BJ (cell line): Measurements from ENCODE around the gene DHCR7. TPM values are rescaled to one million over a fixed set of nuclear protein-coding genes. Genes with fewer than 3 reads are reported as not detected.

Source experiments
- CTCF ChIA-PET: fragments of 350-600 bp; formaldehyde crosslinking; extraction: SDS; loops from one replicate; lab custom pipeline; 2021; ENCODE audit warnings: antibody characterized with exemption, inconsistent platforms; lab: Yijun Ruan, JAX
- POLR2A ChIA-PET: fragments of 300-600 bp; sonication (Branson Sonifier 250); formaldehyde crosslinking; extraction: SDS; loops from one replicate; lab custom pipeline; 2021; ENCODE audit warnings: antibody characterized with exemption; lab: Charles Lee
- DNase-seq: peaks from one replicate; pipeline ENCODE4 v3.0.0-alpha.2; 2011; ENCODE audit warnings: low read depth
- H3K27me3 ChIP-seq: 2 replicates; pipeline ENCODE4 v1.6.0; 2011; ENCODE audit warnings: low read length; ENCODE audit not compliant: control insufficient read depth, insufficient read depth
- H3K36me3 ChIP-seq: 2 replicates; pipeline ENCODE4 v1.5.1; 2011; ENCODE audit warnings: low read length; ENCODE audit not compliant: control insufficient read depth, insufficient read depth
- H3K4me3 ChIP-seq: 2 replicates; pipeline ENCODE4 v1.5.1; 2011; ENCODE audit warnings: low read depth, mild to moderate bottlenecking, control low read depth, low read length
- polyA plus RNA-seq: library from polyadenylated mRNA; depleted of rRNA; stranded (reverse); fragments of >200 nt; gene quantifications from 2 replicates; pipeline ENCODE4 v1.2.3, GENCODE V29; 2011
- TF ChIP-seq, protein P1 (sequence below): IDR thresholded peaks from 2 replicates; pipeline ENCODE4 v1.5.1; 2011; ENCODE audit warnings: low read depth, mild to moderate bottlenecking, control low read depth, inconsistent platforms, low read length, moderate library complexity; ENCODE audit not compliant: insufficient read depth

Gene DHCR7
- polyA plus RNA-seq, 1 experiment = 61.1 TPM

DNA sequence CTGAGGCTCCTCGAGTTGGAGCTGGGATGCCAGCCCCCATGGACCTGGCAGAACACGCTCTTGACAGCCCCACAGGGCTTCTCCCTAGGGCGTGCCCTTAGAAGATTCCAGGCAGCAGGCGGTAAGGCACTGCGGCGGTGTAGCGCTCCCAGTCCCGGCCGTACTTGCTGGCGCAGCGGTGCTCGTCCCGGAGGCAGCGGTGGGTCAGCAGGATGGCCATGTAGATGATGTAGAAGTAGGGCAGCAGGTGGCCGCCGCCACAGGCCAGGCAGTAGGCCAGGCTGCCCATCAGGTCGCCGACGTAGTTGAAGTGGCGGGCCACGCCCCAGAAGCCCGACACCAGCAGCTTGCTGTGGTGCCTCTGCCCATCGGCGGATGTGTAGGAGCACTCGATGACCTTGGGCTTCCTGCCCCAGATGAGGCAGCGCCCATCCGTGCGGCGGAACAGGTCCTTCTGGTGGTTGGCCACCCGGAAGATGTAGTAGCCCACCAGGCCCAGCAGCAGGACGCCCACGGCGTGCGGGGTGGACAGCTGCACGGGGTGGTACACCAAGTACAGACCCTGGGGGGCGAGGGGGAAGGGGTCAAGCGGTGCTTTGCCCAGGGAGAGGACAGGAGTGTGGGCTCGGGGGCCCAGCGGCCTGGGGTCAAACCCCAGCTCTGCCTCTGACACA, 12.8 kb downstream of the DHCR7 start:
- POLR2A ChIA-PET = no interaction called here
- CTCF ChIA-PET = no interaction called here
- no peak for DNase-seq
- Histone ChIP-seq H3K4me3 (no peak overlapping the region), H3K36me3 (peaks cover 8% of the 10 kb centered on the region), H3K27me3 (no peaks in the 10 kb centered on the region)
- TF ChIP-seq, protein P1, sequence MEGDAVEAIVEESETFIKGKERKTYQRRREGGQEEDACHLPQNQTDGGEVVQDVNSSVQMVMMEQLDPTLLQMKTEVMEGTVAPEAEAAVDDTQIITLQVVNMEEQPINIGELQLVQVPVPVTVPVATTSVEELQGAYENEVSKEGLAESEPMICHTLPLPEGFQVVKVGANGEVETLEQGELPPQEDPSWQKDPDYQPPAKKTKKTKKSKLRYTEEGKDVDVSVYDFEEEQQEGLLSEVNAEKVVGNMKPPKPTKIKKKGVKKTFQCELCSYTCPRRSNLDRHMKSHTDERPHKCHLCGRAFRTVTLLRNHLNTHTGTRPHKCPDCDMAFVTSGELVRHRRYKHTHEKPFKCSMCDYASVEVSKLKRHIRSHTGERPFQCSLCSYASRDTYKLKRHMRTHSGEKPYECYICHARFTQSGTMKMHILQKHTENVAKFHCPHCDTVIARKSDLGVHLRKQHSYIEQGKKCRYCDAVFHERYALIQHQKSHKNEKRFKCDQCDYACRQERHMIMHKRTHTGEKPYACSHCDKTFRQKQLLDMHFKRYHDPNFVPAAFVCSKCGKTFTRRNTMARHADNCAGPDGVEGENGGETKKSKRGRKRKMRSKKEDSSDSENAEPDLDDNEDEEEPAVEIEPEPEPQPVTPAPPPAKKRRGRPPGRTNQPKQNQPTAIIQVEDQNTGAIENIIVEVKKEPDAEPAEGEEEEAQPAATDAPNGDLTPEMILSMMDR = no peak

DNA sequence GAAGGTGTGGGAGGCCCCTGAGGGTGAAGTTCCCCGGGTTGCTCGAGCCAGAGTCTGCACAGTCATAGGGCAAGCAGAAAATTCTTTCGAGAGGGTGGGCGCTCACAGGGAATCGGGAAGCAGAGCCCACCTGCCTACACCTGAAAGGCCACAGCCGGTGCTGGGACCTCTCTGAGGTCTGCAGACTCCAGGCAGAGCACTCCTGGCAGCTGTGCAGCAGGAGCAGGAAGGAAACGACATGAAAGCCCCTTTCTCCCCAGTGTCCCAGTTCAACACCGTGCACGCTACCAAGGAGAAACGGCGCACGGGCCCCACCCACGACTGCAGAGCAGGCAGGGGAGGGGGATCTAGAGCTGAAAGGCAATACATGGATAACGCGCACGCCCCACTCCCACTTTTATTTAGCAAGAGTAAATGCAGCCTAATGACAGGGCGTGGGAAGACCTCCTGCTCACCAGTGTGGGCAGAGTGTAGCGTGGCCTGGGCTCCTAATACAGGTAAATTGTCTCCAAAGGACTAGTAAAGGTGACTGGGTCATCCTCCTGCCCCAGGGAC, 13.5 kb downstream of the DHCR7 start:
- ChIA-PET POLR2A (no interaction called here), CTCF (no interaction called here)
- Histone ChIP-seq H3K27me3 (no peaks in the 10 kb centered on the region), H3K36me3 (peaks cover 7% of the 10 kb centered on the region), H3K4me3 (no peak overlapping the region)
- DNase-seq = no peak
- TF ChIP-seq, protein P1 = no peak

DNA sequence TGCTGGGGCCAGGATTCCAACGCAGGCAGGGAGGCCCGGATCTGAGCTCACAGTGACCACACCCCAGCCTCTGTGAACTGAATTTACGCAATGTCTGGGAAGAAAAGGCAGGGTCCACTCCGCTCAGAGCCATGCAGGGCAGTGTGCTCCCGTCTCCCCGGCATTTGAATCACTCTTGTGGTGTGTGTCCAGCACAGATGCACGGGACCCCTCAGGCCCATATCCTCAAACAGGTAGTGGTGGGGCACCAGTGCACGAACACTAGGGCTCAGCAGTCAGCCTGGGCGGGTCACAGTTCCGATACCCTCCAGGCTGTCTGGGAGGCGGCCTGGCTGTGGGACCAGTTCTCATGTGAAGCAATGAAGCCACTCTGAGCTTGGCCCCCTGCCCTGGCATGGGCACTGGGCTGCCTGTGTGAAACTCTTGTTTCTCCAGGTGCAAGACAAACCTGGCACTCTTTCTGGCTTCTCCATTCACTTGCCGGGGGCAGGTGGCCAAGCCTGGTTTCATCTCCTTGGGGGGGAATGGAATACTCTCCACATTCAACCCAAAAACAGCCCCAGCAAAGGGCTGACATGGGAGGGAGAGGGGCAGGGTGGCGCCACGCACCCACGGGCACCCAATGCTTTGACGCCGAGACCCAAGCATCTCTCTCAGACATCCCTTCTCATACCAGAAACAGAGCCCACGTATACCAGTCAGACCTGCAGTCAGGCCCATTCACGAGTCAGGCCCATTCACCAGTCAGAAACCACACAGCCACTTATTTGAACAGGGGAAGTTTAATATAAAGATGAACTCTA, 14.3 kb downstream of the DHCR7 start:
- H3K4me3 ChIP-seq = no peak overlapping the region
- ChIA-PET CTCF (interaction anchor here (0.8 kb wide), 1 partner anchor 619 kb away, joined by 3 read pairs; no protein-coding TSS in a partner anchor), POLR2A (no interaction called here)
- no peak for DNase-seq
- TF ChIP-seq, protein P1 = no peak
- no peaks in the 10 kb centered on the region for H3K27me3 ChIP-seq
- peaks cover 5% of the 10 kb centered on the region for H3K36me3 ChIP-seq

DNA sequence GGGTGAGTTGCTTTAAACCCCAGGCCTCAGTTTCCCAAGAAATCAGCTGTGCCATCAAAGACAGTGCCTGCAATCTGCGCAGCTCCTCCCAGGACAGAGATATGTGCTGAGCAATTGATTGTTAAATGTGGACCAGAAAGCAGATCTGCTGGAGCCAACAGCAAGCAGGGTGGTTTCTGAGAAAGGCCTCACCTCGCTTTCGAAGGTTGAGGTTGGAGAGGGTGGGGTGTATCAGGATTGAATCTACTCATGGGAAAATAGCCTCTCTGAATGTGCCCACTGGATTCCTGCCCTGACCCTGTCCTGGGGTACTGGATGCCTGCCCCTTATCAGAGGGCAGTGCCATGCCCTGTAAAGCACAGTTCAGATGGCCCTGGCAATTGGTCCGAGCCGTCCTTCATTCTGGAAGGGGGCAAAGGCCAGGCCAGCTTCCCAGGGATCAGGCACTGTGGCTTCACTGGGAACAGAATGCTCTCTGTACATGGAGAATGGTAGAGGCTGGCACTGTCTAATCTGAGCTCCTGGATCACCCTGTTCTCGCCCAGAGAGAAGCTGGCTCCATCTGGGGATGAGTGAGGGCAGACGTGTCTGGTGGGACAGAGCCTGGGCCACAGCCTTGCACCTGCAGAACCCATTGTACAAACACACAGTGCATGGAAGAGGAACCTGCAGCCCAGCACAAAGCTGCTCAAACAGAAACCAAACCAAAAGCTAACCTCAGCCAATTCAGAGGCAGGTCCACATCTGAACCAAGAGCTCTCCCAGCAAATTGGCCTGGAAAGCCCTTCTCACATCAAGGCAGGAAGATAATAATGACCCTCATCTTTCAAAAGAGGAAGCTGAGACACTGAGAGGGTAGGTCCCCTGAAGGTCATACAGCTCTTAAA, 15.2 kb downstream of the DHCR7 start:
- DNase-seq = no peak
- H3K36me3 ChIP-seq = peaks cover 2% of the 10 kb centered on the region
- H3K4me3 ChIP-seq = no peak overlapping the region
- TF ChIP-seq, protein P1 = no peak
- H3K27me3 ChIP-seq = no peaks in the 10 kb centered on the region
- ChIA-PET CTCF (interaction anchor here (0.6 to 1.1 kb wide), 3 partner anchors 13 to 619 kb away, joined by 3 read pairs; no protein-coding TSS in a partner anchor), POLR2A (no interaction called here)
